ENCODE data around the gene MTHFD1L.
"Not testable (repeated sequence)": the region's sequence is repeated elsewhere in the genome, so short reads cannot be mapped to it uniquely, and the experiment has no call there.

The MTHFD1L gene

GRCh38 chr6:151101816-151102694 lies 236.6 kb downstream of the MTHFD1L start:
- DNase-seq, result no peak

- DNase-seq, result no peak
Measured at GRCh38 chr6:151103266-151103665, 237.8 kb downstream of the MTHFD1L start.

DNA sequence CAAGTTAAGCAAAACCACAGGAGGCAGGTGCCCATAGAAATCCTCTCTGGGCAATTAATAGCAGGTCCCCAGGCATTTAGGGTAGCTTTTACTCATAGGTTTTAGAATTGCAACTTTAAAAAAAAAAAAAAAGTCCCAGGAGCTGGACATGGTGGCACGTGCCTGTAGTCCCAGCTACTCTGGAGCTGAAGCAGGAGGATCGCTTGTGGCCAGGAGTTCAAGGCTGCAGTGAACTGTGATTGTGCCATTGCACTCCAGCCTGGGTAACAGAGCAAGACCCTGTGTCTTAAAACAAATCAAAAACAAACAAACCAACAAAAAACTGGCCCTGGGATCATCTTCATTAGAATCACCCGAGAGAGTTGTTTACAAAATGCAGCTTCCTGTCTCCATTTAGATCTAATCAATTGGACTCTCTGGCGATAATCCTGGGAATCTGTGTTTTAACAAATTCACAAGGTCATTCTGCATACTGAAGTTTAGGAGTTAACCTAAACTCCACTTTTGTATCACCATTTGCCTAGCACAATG lies 242.5 kb downstream of the MTHFD1L start:
- DNase-seq, result no peak

DNA sequence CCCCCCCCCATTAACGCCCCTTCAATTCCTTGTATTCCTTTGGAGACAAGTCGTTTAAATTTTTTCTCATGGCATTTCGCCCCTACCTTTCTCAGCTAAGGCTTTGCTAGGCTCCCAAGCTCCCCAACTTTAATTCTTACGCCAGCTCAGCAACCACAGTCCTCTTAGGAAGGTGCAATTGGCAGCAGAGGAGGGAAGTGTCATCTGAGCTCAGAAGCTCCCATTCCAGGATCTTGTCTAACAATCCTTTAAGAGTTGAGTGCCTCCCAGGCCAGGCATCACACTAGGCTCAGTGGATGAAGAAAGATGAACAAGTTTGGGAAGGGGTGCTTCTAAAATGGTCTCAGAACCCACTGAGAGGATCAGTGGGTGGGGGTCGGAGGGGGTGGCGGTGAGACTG lies 243.0 kb downstream of the MTHFD1L start:
- DNase-seq, result no peak

GRCh38 chr6:151109361-151109760 lies 243.9 kb downstream of the MTHFD1L start:
- DNase-seq, result no peak

- no peak for DNase-seq
Measured at GRCh38 chr6:151109869-151110575, 244.5 kb downstream of the MTHFD1L start.

DNA sequence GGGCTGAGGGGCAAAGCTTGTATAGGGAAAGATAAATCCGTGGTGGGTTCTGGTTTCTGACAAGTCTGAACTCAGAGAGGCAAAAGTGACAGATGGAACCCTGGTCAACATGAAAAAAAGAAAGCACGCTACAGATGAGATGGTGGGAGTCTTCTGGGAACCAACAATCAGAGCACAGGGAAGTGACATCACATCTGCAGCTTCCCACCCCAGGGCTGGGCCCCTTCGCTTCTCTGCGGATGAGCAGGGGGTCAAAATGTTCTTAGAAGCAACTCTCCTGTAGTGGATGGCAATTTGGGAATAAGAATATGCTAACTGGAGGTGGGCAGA lies 245.0 kb downstream of the MTHFD1L start:
- no peak for DNase-seq

- no peak for DNase-seq
Measured at GRCh38 chr6:151111670-151112069, 246.2 kb downstream of the MTHFD1L start.

- DNase-seq, result no peak
Measured at GRCh38 chr6:151112130-151112529, 246.6 kb downstream of the MTHFD1L start.

DNA sequence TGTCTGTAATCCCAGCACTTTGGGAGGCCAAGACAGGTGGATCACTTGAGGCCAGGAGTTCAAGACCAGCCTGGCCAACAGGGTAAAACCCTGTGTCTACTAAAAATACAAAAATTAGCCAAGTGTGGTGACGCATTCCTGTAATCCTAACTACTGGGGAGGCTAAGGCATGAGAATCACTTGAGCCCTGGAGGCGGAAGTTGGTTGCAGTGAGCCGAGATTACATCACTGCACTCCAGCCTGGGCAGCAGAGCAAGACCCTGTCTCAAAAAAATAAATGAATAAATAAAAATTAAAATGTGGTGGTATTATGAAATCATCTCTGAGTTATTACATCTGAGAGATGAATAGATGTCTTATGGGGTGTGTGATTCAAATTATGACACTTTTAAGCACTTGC lies 247.4 kb downstream of the MTHFD1L start:
- not testable (repeated sequence) for DNase-seq

GRCh38 chr6:151113641-151114040 lies 248.1 kb downstream of the MTHFD1L start:
- no peak for DNase-seq

- DNase-seq, result no peak
Measured at GRCh38 chr6:151118461-151119123, 253.1 kb downstream of the MTHFD1L start.

DNA sequence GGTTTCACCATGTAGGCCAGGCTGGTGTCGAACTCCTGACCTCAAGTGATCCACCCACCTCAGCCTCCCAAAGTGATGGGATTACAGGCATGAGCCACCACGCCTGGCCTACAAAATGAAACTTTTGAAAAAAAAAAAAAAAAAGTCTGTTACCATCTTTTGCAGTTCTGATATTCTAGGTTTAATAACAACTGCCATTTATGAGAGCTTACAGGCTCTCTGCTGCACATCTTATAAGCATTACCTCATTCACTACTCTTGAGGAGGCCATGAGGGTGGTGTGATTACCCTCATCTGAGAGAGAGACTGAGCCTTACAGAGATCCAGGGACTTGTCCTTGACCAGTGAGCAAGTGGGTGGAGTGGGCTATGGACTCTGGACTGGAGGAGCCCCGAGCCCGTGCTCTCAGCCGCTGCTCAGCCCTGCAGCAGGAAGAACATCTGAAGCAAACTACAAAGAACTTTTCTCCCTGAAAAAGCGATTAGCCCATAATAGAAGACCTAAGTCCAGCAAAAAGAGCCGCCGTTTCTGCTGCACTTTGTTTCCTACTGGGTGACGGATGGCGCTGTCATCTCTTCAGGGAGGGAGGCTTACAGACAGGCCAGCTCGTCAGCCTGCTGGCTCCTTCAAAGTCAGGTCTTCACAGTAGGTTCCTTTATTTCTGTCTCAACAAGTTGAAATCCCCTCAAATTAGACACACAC lies 254.5 kb downstream of the MTHFD1L start:
- DNase-seq, result no peak

GRCh38 chr6:151121900-151122299 lies 256.4 kb downstream of the MTHFD1L start:
- no peak for DNase-seq

DNA sequence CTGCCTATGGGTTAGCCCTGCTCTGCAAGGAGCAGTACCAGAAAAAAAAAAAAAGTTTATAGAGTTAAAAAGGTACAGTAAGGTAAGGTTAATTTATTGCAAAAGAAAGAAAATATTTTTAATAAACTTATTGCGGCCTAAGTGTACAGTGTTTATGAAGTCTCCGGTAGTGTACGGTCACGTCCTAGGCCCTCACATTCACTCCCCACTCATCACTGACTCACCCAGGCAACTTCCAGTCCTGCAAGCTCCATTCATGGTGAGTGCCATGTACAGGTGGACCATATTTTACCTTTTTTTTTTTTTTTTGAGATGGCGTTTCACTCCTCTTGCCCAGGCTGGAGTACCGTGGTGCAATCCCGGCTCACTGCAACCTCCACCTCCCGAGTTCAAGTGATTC lies 258.1 kb downstream of the MTHFD1L start:
- not testable (repeated sequence) for DNase-seq

DNA sequence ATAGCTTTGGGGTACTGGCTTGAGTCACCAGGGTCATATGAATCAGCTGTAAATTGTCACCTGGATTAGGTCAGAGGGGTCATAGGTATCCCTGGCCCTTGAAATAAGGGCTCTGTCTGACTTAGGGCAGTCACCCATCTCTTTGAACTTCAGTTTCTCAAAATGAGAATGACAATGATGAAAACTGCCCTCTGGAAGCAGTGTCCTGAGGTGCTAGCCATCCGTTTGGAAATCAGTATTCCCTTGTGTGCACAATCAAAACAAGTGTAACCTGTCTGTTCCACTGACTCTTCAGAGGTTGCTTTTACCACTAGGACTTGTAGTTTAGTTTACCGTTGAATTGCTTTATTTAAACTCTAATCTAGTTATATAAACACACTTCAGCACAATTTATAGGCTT lies 259.7 kb downstream of the MTHFD1L start:
- not testable (repeated sequence) for DNase-seq

DNA sequence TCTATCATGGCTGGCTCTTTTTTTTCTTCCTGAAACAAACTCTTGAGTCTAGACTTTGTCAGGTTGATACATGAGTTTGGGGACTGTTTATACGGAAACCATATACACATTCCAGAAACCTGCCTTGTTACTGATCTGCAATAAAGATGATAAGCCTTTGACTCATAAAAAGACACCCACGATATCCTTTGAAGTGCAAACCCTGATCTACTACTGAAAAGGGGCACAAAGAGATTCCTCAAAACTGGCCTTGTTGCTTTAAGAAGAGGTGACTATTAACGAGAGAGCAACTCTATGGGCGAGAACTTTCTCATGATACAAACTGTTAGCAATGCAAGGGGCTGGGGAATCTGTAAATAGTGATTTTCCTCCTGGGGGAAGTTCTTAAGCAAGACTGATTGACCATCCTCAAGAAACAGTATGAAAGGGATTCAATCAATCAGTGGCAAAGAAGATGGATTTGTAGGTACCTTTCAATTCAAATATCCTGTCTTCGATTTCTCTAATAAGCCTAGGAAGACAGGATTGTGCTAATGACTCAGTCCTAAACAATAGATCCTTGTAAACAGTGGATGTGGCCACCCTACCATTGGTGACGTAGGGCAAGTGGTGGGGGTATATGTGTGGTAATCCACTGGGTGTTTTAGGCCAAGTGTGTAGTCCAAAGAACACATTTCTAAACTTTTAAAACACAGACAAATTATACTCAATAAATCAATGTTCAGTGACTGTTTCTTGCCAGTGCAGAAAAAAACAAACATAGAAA lies 260.3 kb downstream of the MTHFD1L start:
- not testable (repeated sequence) for DNase-seq

DNA sequence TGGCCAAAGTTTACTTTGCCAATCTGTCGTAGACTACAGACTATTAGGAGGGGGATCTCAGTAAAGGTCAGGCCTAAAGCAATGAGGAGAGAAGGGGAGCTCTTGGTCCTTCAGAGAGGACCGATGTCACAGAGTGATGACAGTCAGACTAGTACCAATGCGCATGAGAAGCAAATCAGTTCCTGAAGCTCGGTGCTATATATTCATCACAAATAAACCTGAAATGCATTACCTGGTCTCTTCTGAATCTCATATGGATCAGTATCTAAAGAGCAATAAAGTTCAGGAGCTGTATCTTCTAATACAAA lies 260.9 kb downstream of the MTHFD1L start:
- DNase-seq, result not testable (repeated sequence)

GRCh38 chr6:151127133-151127798 lies 261.8 kb downstream of the MTHFD1L start:
- DNase-seq, result not testable (repeated sequence)

- DNase-seq, result no peak
Measured at GRCh38 chr6:151128763-151129370, 263.4 kb downstream of the MTHFD1L start.

DNA sequence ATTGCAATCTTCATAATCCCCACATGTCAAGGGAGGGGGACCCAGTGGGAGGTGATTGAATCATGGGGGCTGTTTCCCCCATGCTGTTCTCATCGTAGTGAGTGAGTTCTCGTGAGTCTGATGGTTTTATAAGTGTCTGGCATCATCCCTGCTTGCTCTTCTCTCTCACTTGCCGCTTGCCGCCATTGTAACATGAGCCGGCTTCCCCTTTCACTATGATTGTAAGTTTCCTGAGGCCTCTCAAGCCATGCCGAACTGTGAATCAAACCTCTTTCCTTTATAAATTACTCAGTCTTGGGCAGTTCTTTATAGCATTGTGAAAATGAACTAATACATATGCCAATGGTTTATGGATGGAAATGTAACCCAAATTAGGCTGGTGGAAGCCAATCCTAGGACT lies 264.8 kb downstream of the MTHFD1L start:
- no peak for DNase-seq
